HepG2 (cell line): ENCODE results near the gene CPN1. TPM values are rescaled to one million over a fixed set of nuclear protein-coding genes. Genes with fewer than 3 reads are reported as not detected.

Source experiments
- ATAC-seq: fragments of 200-7000 bp; cut with Tn5 transposase; 3 replicates; pipeline ENCODE4 v1.9.1; 2020; ENCODE audit warnings: mild to moderate bottlenecking, moderate library complexity
- BruUV-seq: library from RNA; stranded (reverse); fragments of 400-500 nt; replicated peaks from 2 replicates; lab custom pipeline; 2021; lab: Mats Ljungman, UMichigan
- CTCF ChIA-PET: fragments of 300-600 bp; formaldehyde crosslinking; extraction: SDS; loops from one replicate; lab custom pipeline; 2021; ENCODE audit warnings: low total read pairs, inconsistent platforms, low intra/inter-chr PET ratio; lab: Yijun Ruan, JAX
- POLR2A ChIA-PET: fragments of 350-600 bp; sonication (Branson Sonifier 250); formaldehyde crosslinking; loops from one replicate; lab custom pipeline; 2020; ENCODE audit warnings: antibody characterized with exemption, inconsistent platforms; lab: Yijun Ruan, JAX
- DNase-seq: peaks from one replicate; pipeline ENCODE4 v3.0.0-alpha.2; 2015; ENCODE audit warnings: low spot score
- FAIRE-seq: peaks from 3 replicates; lab custom pipeline; 2011; peaks lifted over from hg19 to GRCh38; lab: Jason Lieb, UNC
- H2AFZ ChIP-seq: one replicate; pipeline ENCODE4 v1.6.1; 2011; ENCODE audit warnings: low read length, inconsistent platforms
- H3K27ac ChIP-seq: fragments of 300-600 bp; 3 replicates; pipeline ENCODE4 v1.8.0; 2011; ENCODE audit warnings: mixed run types, mild to moderate bottlenecking, mixed read lengths, low read length, inconsistent platforms; ENCODE audit not compliant: insufficient read depth; ENCODE audit errors: extremely low read length
- H3K27me3 ChIP-seq, 2 experiments: fragments of 200-600 bp in 1 of 2; 2 replicates in 1 of 2; 3 replicates in 1 of 2; pipeline versions ENCODE4 v1.6.0 to v1.8.0; 2011; ENCODE audit warnings: low read length in 2 of 2, mild to moderate bottlenecking in 2 of 2, moderate library complexity in 2 of 2, inconsistent platforms in 1 of 2; ENCODE audit not compliant: insufficient read depth in 2 of 2, control insufficient read depth in 1 of 2
- H3K36me3 ChIP-seq, 2 experiments: fragments of 200-600 bp in 1 of 2; replicated peaks in 1 of 2; 2 replicates in 1 of 2; 3 replicates in 1 of 2; pipeline versions ENCODE4 v1.5.1 to v1.8.0; 2011; ENCODE audit warnings: low read length in 2 of 2, inconsistent platforms in 1 of 2; ENCODE audit not compliant: insufficient read depth in 2 of 2, control insufficient read depth in 1 of 2
- H3K4me1 ChIP-seq: 2 replicates; pipeline ENCODE4 v1.5.1; 2012; ENCODE audit warnings: low read length, inconsistent platforms; ENCODE audit not compliant: insufficient read depth
- H3K4me2 ChIP-seq: 2 replicates; pipeline ENCODE4 v1.6.0; 2011; ENCODE audit warnings: low read depth, low read length, inconsistent platforms
- H3K4me3 ChIP-seq, 3 experiments: fragments of 200-600 bp in 1 of 3; sonication (generic), shearing (Covaris generic) in 1 of 3; replicated peaks in 1 of 3; 2 replicates each; pipeline ENCODE4 v1.5.1; 2011 to 2016; ENCODE audit warnings: low read length in 3 of 3, inconsistent platforms in 2 of 3, low read depth in 2 of 3, mild to moderate bottlenecking in 2 of 3, control low read depth in 1 of 3, mixed read lengths in 1 of 3; ENCODE audit not compliant: insufficient read depth in 1 of 3
- H3K79me2 ChIP-seq: one replicate; pipeline ENCODE4 v1.6.1; 2011; ENCODE audit warnings: low read length, inconsistent platforms; ENCODE audit not compliant: insufficient read depth
- H3K9ac ChIP-seq: 2 replicates; pipeline ENCODE4 v1.6.0; 2011; ENCODE audit warnings: mild to moderate bottlenecking, low read depth, low read length, inconsistent platforms; ENCODE audit not compliant: insufficient read depth
- H3K9me3 ChIP-seq: 2 replicates; pipeline ENCODE4 v1.5.1; 2012; ENCODE audit warnings: mild to moderate bottlenecking, low read length
- H4K20me1 ChIP-seq: 2 replicates; pipeline ENCODE4 v1.6.0; 2011; ENCODE audit warnings: inconsistent platforms, mild to moderate bottlenecking, low read length, moderate library complexity; ENCODE audit not compliant: insufficient read depth
- MTA1 ChIP-seq: sonication (generic); formaldehyde crosslinking; IDR thresholded peaks from 2 replicates; pipeline ENCODE4 v1.4.0; 2020; ENCODE audit warnings: missing genetic modification reagents, mild to moderate bottlenecking, borderline replicate concordance
- RFX5 ChIP-seq: IDR thresholded peaks from 2 replicates; pipeline ENCODE4 v1.6.1; 2011; ENCODE audit warnings: low read depth, low read length, improper control_type of control experiment
- YY1 ChIP-seq: IDR thresholded peaks from 2 replicates; pipeline ENCODE4 v1.6.1; 2011; ENCODE audit warnings: low read length, low read depth, moderate library complexity, mild to moderate bottlenecking; ENCODE audit not compliant: insufficient read depth, insufficient replicate concordance
- ZFX ChIP-seq: sonication (generic); formaldehyde crosslinking; IDR thresholded peaks from 2 replicates; pipeline ENCODE4 v1.4.0; 2020; ENCODE audit warnings: mild to moderate bottlenecking, low read depth, missing genetic modification reagents, moderate library complexity
- ZNF292 ChIP-seq: sonication (generic); formaldehyde crosslinking; IDR thresholded peaks from 2 replicates; pipeline ENCODE4 v1.8.1; 2022; ENCODE audit warnings: mild to moderate bottlenecking, low read depth, missing genetic modification reagents, borderline replicate concordance
- ZNF709 ChIP-seq: sonication (generic); formaldehyde crosslinking; IDR thresholded peaks from 2 replicates; pipeline ENCODE4 v1.5.0; 2020; ENCODE audit warnings: mild to moderate bottlenecking, missing genetic modification reagents
- WGBS: methylation state at CpG from one replicate; pipeline ENCODE4 v1.1.6; 2017; ENCODE audit warnings: low lambda C conversion rate; 5-methylcytosine and 5-hydroxymethylcytosine counted together
- in situ Hi-C: cut with HindIII; loops from 2 replicates; pipeline ENCODE4 v1.10.0; 2017; ENCODE audit warnings: low pct_unique_long_range_greater_than_20kb; ENCODE audit not compliant: extremely low pct_ligation_motif_present
- intact Hi-C: fragments of 100-400 bp; cut with micrococcal nuclease; formaldehyde crosslinking; loops from one replicate; pipeline ENCODE4 v1.10.0; 2022; ENCODE audit not compliant: unreplicated experiment
- polyA plus RNA-seq, 8 experiments: library from polyadenylated mRNA; depleted of rRNA in 3 of 8; stranded (reverse) in 7 of 8; unstranded in 1 of 8; fragments of >200 nt; fragmentation: Illumina TruSeq in 4 of 8; extraction: Trizol in 4 of 8; gene quantifications; 2 replicates each; pipeline versions ENCODE4 v1.2.1 to v1.2.3, GENCODE V29; 2011 to 2016; ENCODE audit warnings: low read depth in 4 of 8, missing spikeins in 1 of 8, mixed read lengths in 1 of 8; ENCODE audit not compliant: insufficient read depth in 1 of 8
- total RNA-seq, 5 experiments: library from RNA; depleted of rRNA; stranded (reverse); fragments of >200 nt; fragmentation: Illumina TruSeq; extraction: Trizol; gene quantifications; 2 replicates each; pipeline ENCODE4 v1.2.3, GENCODE V29; 2016; ENCODE audit warnings: low read depth in 1 of 5
- TF ChIP-seq, protein P1 (sequence below): sonication (generic); formaldehyde crosslinking; IDR thresholded peaks from 2 replicates; pipeline ENCODE4 v1.4.0; 2020; ENCODE audit warnings: missing genetic modification reagents, borderline replicate concordance
- TF ChIP-seq, protein P2 (sequence below), 2 experiments: sonication (generic) in 1 of 2; formaldehyde crosslinking in 1 of 2; IDR thresholded peaks; 2 replicates each; pipeline versions ENCODE4 v1.4.0 to v1.6.1; 2018 to 2020; ENCODE audit warnings: missing genetic modification reagents in 2 of 2, borderline replicate concordance in 1 of 2, low read depth in 1 of 2, mild to moderate bottlenecking in 1 of 2, missing biosample characterization in 1 of 2
- TF ChIP-seq, protein P3 (sequence below): sonication (generic); formaldehyde crosslinking; IDR thresholded peaks from 2 replicates; pipeline ENCODE4 v1.5.1; 2020; ENCODE audit warnings: mild to moderate bottlenecking, missing genetic modification reagents, moderate library complexity
- TF ChIP-seq, protein P4 (sequence below): sonication (generic); formaldehyde crosslinking; IDR thresholded peaks from 2 replicates; pipeline ENCODE4 v1.4.0; 2020; ENCODE audit warnings: mild to moderate bottlenecking, missing genetic modification reagents
- TF ChIP-seq, protein P5 (sequence below): IDR thresholded peaks from 2 replicates; pipeline ENCODE4 v1.6.1; 2016; ENCODE audit warnings: mild to moderate bottlenecking, missing biosample characterization, missing genetic modification reagents

The CPN1 gene
- total and polyA plus RNA-seq, 2 of the 13 experiments (the other 11 are each of a cell fraction or from before 2014, with no cell fraction given), result 17.3 to 35.1 TPM

DNA sequence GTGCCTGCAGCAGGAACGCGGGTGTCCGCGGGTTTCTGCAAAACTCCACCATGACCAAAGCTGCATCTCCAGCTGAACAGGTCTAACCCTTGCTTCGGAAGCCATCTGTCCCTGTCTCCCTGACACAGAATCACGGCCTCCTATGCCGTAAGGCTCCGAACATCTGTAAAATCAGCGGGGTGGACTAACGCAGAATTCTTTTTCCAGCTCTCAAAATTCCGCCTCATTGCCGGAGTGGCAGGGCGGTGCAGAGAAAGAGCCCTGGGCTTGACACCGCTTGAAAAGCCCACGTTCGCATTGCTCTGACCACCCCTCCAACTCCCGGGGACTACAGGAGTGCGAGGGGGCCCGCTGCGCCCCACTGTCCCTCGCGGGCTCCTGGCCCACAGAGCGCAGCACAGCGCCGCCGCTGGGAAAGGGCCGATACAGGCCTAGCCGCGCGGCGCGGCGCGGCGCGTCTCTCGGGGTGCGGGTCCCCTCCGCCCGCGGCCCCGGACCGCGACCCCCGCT, 72.3 kb downstream of the CPN1 start:
- CTCF ChIA-PET, result interaction anchor here (1.1 to 2.7 kb wide), 4 partner anchors 11 to 150 kb away, joined by 3 to 9 read pairs (median 4); no protein-coding TSS in a partner anchor
- ATAC-seq (peak; percentile 78), DNase-seq (peak; percentile 18), FAIRE-seq (no peak)
- in situ Hi-C loops (no loop called here), intact Hi-C loops (loop anchor here (2.0 to 5.0 kb wide), 2 partner anchors 38 to 77 kb away; no protein-coding TSS in a partner anchor)
- H2AFZ ChIP-seq, result no peak overlapping the region
- no peaks in the 10 kb centered on the region for H4K20me1 ChIP-seq
- WGBS, result 0% methylated on average over 16 of the region's 45 CpGs
- no peaks in the 10 kb centered on the region; a peak in 1 of 5 replicates for H3K27me3 ChIP-seq
- BruUV-seq, result no TSS peak
- POLR2A ChIA-PET, result interaction anchor here (1.0 to 2.1 kb wide), 6 partner anchors 12 to 82 kb away, joined by 3 to 10 read pairs (median 5); no protein-coding TSS in a partner anchor
- peak overlapping the region; percentile 87 to 93 (median 93) for H3K4me3 ChIP-seq
- H3K79me2 ChIP-seq, result peaks cover 30% of the 10 kb centered on the region
- H3K27ac ChIP-seq, result peak overlapping the region; percentile 60
- H3K9ac ChIP-seq, result peak overlapping the region; percentile 77
- H3K36me3 ChIP-seq, result no peaks in the 10 kb centered on the region
- H3K4me1 ChIP-seq, result peaks cover 78% of the 10 kb centered on the region
- peak overlapping the region; percentile 94 for H3K4me2 ChIP-seq
- H3K9me3 ChIP-seq, result no peaks in the 10 kb centered on the region
- TF ChIP-seq ZNF292 (CRISPR knock-in tag) (peak; percentile 62; the same call in 1 of the 2 replicates), ZFX (CRISPR knock-in tag) (peak; percentile 65), ZNF709 (CRISPR knock-in tag) (no peak), YY1 (no peak), MTA1 (CRISPR knock-in tag) (0 out of 2 replicates have a peak, but pooled peaks have one; percentile 15), RFX5 (no peak)
- TF ChIP-seq, protein P1, sequence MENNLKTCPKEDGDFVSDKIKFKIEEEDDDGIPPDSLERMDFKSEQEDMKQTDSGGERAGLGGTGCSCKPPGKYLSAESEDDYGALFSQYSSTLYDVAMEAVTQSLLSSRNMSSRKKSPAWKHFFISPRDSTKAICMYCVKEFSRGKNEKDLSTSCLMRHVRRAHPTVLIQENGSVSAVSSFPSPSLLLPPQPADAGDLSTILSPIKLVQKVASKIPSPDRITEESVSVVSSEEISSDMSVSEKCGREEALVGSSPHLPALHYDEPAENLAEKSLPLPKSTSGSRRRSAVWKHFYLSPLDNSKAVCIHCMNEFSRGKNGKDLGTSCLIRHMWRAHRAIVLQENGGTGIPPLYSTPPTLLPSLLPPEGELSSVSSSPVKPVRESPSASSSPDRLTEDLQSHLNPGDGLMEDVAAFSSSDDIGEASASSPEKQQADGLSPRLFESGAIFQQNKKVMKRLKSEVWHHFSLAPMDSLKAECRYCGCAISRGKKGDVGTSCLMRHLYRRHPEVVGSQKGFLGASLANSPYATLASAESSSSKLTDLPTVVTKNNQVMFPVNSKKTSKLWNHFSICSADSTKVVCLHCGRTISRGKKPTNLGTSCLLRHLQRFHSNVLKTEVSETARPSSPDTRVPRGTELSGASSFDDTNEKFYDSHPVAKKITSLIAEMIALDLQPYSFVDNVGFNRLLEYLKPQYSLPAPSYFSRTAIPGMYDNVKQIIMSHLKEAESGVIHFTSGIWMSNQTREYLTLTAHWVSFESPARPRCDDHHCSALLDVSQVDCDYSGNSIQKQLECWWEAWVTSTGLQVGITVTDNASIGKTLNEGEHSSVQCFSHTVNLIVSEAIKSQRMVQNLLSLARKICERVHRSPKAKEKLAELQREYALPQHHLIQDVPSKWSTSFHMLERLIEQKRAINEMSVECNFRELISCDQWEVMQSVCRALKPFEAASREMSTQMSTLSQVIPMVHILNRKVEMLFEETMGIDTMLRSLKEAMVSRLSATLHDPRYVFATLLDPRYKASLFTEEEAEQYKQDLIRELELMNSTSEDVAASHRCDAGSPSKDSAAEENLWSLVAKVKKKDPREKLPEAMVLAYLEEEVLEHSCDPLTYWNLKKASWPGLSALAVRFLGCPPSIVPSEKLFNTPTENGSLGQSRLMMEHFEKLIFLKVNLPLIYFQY (CRISPR knock-in tag), result no peak
- TF ChIP-seq, protein P2, sequence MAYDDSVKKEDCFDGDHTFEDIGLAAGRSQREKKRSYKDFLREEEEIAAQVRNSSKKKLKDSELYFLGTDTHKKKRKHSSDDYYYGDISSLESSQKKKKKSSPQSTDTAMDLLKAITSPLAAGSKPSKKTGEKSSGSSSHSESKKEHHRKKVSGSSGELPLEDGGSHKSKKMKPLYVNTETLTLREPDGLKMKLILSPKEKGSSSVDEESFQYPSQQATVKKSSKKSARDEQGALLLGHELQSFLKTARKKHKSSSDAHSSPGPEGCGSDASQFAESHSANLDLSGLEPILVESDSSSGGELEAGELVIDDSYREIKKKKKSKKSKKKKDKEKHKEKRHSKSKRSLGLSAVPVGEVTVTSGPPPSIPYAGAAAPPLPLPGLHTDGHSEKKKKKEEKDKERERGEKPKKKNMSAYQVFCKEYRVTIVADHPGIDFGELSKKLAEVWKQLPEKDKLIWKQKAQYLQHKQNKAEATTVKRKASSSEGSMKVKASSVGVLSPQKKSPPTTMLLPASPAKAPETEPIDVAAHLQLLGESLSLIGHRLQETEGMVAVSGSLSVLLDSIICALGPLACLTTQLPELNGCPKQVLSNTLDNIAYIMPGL (CRISPR knock-in tag; IDR thresholded peaks at IDR 0.05; ENCODE audit: borderline replicate concordance in 1 of 2, low read depth in 1 of 2), result peak; percentile 69 to 81; a peak in 2 of 4 replicates
- TF ChIP-seq, protein P3, sequence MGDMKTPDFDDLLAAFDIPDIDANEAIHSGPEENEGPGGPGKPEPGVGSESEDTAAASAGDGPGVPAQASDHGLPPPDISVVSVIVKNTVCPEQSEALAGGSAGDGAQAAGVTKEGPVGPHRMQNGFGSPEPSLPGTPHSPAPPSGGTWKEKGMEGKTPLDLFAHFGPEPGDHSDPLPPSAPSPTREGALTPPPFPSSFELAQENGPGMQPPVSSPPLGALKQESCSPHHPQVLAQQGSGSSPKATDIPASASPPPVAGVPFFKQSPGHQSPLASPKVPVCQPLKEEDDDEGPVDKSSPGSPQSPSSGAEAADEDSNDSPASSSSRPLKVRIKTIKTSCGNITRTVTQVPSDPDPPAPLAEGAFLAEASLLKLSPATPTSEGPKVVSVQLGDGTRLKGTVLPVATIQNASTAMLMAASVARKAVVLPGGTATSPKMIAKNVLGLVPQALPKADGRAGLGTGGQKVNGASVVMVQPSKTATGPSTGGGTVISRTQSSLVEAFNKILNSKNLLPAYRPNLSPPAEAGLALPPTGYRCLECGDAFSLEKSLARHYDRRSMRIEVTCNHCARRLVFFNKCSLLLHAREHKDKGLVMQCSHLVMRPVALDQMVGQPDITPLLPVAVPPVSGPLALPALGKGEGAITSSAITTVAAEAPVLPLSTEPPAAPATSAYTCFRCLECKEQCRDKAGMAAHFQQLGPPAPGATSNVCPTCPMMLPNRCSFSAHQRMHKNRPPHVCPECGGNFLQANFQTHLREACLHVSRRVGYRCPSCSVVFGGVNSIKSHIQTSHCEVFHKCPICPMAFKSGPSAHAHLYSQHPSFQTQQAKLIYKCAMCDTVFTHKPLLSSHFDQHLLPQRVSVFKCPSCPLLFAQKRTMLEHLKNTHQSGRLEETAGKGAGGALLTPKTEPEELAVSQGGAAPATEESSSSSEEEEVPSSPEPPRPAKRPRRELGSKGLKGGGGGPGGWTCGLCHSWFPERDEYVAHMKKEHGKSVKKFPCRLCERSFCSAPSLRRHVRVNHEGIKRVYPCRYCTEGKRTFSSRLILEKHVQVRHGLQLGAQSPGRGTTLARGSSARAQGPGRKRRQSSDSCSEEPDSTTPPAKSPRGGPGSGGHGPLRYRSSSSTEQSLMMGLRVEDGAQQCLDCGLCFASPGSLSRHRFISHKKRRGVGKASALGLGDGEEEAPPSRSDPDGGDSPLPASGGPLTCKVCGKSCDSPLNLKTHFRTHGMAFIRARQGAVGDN (CRISPR knock-in tag), result peak; percentile 52; the same call in 1 of the 2 replicates
- TF ChIP-seq, protein P4, sequence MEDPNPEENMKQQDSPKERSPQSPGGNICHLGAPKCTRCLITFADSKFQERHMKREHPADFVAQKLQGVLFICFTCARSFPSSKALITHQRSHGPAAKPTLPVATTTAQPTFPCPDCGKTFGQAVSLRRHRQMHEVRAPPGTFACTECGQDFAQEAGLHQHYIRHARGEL, result no peak
- TF ChIP-seq, protein P5, sequence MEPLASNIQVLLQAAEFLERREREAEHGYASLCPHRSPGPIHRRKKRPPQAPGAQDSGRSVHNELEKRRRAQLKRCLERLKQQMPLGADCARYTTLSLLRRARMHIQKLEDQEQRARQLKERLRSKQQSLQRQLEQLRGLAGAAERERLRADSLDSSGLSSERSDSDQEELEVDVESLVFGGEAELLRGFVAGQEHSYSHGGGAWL (CRISPR knock-in tag), result 0 out of 2 replicates have a peak, but pooled peaks have one; percentile 11
